ENCODE data around the gene ANO2.
A peak's percentile ranks its signal among the peaks of the same experiment; 100 is the strongest.

The ANO2 gene

DNA sequence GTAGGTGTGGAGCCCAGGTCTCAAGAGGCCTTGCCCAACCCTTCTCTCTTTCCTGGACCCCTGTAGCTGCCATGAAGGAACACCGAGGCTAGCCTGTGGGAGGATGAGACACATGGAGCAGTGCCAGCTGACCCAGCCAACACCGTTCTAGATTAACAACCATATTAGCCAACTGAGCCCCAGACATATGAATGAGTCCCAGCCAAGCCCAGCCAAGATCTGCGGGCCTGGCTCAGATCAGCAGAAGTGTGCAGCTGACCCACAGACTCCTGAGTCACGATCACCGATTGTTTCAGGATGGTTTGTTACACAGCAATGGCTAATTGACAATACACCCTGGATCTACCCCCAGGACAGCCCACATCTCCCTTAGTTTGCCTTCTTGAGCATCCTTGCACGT, 431.0 kb downstream of the ANO2 start:
- DNase-seq (ENCODE audit: low spot score), result peak; percentile 40

GRCh38 chr12:5513406-5513805, 431.7 kb downstream of the ANO2 start:
- DNase-seq (ENCODE audit: low spot score), result peak; percentile 31
